Measurements from ENCODE around the gene SLC44A1.

SLC44A1 gene

GRCh38 chr9:105483618-105484017 is 239.2 kb downstream of the SLC44A1 start:
- H3K4me2 ChIP-seq = no peak overlapping the region
- no peak for TF ChIP-seq CTCF (conservative IDR thresholded peaks at IDR 0.05; ENCODE audit: low read depth, low read length)

GRCh38 chr9:105484226-105484625 is 239.8 kb downstream of the SLC44A1 start:
- no peak overlapping the region for H3K9ac ChIP-seq
- no peak overlapping the region for H3K27ac ChIP-seq
- H4K20me1 ChIP-seq (ENCODE audit: insufficient read depth) = no peaks in the 10 kb centered on the region
- H3K4me1 ChIP-seq (ENCODE audit: low read depth, poor library complexity, severe bottlenecking) = no peaks in the 10 kb centered on the region
- no peak overlapping the region for H3K4me2 ChIP-seq
- no peaks in the 10 kb centered on the region for H3K27me3 ChIP-seq (ENCODE audit: insufficient read depth, low read depth)
- no peak overlapping the region for H3K4me3 ChIP-seq (IDR thresholded peaks at IDR 0.05; ENCODE audit: insufficient read depth, low read depth, low read length)
- H3K36me3 ChIP-seq (ENCODE audit: insufficient read depth) = no peaks in the 10 kb centered on the region
- no peak for TF ChIP-seq CTCF (conservative IDR thresholded peaks at IDR 0.05; ENCODE audit: low read depth, low read length)
- no peak overlapping the region for H2AFZ ChIP-seq (ENCODE audit: low read depth)
- H3K79me2 ChIP-seq (ENCODE audit: insufficient read depth, low read depth) = no peaks in the 10 kb centered on the region

More at GRCh38 chr9:105483618-105484017, 239.2 kb downstream of the SLC44A1 start:
- no peaks in the 10 kb centered on the region for H4K20me1 ChIP-seq (ENCODE audit: insufficient read depth)
- H3K4me1 ChIP-seq (ENCODE audit: low read depth, poor library complexity, severe bottlenecking) = no peaks in the 10 kb centered on the region
- H3K4me3 ChIP-seq (IDR thresholded peaks at IDR 0.05; ENCODE audit: insufficient read depth, low read depth, low read length) = no peak overlapping the region
- H3K27me3 ChIP-seq (ENCODE audit: insufficient read depth, low read depth) = no peaks in the 10 kb centered on the region
- H3K27ac ChIP-seq = no peak overlapping the region
- no peaks in the 10 kb centered on the region for H3K36me3 ChIP-seq (ENCODE audit: insufficient read depth)
- H2AFZ ChIP-seq (ENCODE audit: low read depth) = no peak overlapping the region
- no peak overlapping the region for H3K9ac ChIP-seq
- H3K79me2 ChIP-seq (ENCODE audit: insufficient read depth, low read depth) = no peaks in the 10 kb centered on the region

- no peaks in the 10 kb centered on the region for H4K20me1 ChIP-seq (ENCODE audit: insufficient read depth)
- no peak overlapping the region for H3K27ac ChIP-seq
- H3K4me1 ChIP-seq (ENCODE audit: low read depth, poor library complexity, severe bottlenecking) = no peaks in the 10 kb centered on the region
- H3K4me3 ChIP-seq (IDR thresholded peaks at IDR 0.05; ENCODE audit: insufficient read depth, low read depth, low read length) = no peak overlapping the region
- H2AFZ ChIP-seq (ENCODE audit: low read depth) = no peak overlapping the region
- no peak overlapping the region for H3K9ac ChIP-seq
- H3K79me2 ChIP-seq (ENCODE audit: insufficient read depth, low read depth) = no peaks in the 10 kb centered on the region
- no peak overlapping the region for H3K4me2 ChIP-seq
- no peaks in the 10 kb centered on the region for H3K27me3 ChIP-seq (ENCODE audit: insufficient read depth, low read depth)
- H3K36me3 ChIP-seq (ENCODE audit: insufficient read depth) = no peaks in the 10 kb centered on the region
- TF ChIP-seq CTCF (conservative IDR thresholded peaks at IDR 0.05; ENCODE audit: low read depth, low read length) = no peak
Observed at GRCh38 chr9:105485131-105485530, 240.7 kb downstream of the SLC44A1 start.
